ENCODE measurements around the gene HOXA3. TPM values are rescaled to one million over a fixed set of nuclear protein-coding genes. Genes with fewer than 3 reads are reported as not detected.

The HOXA3 gene
- total and polyA plus RNA-seq, 2 of the 8 experiments (the other 6 are each of a cell fraction or from before 2014, with no cell fraction given): not detected

DNA sequence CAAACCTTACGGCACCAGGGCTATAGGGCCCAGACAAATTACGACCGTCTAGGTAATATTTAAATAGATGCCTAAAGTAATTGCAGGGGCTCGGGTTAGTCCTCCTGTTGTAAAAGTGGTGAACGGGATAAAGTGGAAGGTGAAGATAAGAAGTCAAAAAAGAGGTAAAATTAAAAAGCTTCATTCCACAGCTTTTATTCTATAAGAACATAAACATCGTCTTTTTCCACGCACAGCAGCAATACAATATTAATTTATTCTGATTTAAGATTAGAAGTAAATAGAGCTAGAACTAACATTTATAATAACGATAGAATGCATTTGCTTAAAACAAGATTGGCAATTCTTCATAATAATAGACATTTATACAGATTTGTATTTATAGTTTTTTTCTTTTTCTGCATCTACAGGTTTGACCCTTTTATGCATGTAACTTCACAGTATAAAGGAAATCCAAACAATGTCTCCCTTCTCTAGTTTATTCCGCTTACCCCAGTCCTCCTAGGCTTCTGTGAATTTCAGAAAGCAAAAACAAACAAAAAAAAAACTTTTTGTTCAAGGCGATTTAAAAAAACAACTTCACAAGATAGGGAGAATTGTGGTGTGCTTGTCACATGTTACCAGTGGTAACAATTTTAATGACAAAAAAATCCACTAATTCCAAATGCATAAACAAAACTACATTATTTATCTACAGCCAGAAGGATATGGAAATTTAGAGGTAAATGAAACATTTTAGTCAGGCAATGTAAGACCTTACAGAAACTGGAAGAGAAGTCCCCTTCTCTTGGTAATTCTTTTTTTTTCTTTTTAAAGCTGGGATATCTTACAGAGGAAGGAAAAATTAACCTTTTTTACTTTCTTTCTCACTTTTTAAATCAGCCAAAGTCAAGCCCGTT lies 18.3 kb upstream of the HOXA3 start:
- Histone ChIP-seq H4K91ac (replicated peaks; ENCODE audit: insufficient read length, low read length) (no peak overlapping the region), H3K4me1 (replicated peaks in 1 of 4; ENCODE audit: control insufficient read depth in 3 of 4, insufficient read depth in 4 of 4, low read length in 3 of 4) (peaks cover 3 to 11% (median 4%) of the 10 kb centered on the region in 4 experiments; a peak in 5 of 7 replicates), H3K9me3 (ENCODE audit: insufficient read depth in 2 of 2, low read depth in 1 of 2, low read length in 1 of 2) (no peaks in the 10 kb centered on the region; a peak in 1 of 4 replicates), H2BK5ac (ENCODE audit: low read depth, low read length) (no peak overlapping the region), H2BK15ac (ENCODE audit: low read length) (no peak overlapping the region), H3K14ac (ENCODE audit: insufficient read length) (no peak overlapping the region), H4K20me1 (replicated peaks in 1 of 2; ENCODE audit: control insufficient read depth in 1 of 2, insufficient read depth in 2 of 2, low read length in 2 of 2) (peaks cover 33 to 53% of the 10 kb centered on the region in 2 experiments), H4K5ac (ENCODE audit: insufficient read length, low read depth, low read length) (no peak overlapping the region), H3K4me3 (ENCODE audit: extremely low read depth in 1 of 4, insufficient read depth in 2 of 4, low read depth in 3 of 4, low read length in 4 of 4) (no peak overlapping the region), H2BK12ac (ENCODE audit: low read depth, low read length) (no peak overlapping the region), H3K9ac (replicated peaks in 1 of 4; ENCODE audit: extremely low read depth in 1 of 4, low read depth in 3 of 4, low read length in 3 of 4) (no peak overlapping the region), H3K79me2 (ENCODE audit: control insufficient read depth in 1 of 2, insufficient read depth in 2 of 2, low read length in 2 of 2) (no peaks in the 10 kb centered on the region), H2BK20ac (ENCODE audit: low read length) (no peak overlapping the region), H3K18ac (ENCODE audit: extremely low read depth, low read length) (no peak overlapping the region), H2AK5ac (ENCODE audit: low read depth, low read length) (no peak overlapping the region), H3K56ac (replicated peaks; ENCODE audit: insufficient read length, low read depth, low read length) (no peak overlapping the region), H3K4me2 (ENCODE audit: insufficient read depth in 1 of 2, low read depth in 2 of 2, low read length in 2 of 2) (no peak overlapping the region), H3K23ac (ENCODE audit: insufficient read length) (no peak overlapping the region), H3K79me1 (ENCODE audit: low read depth, low read length) (no peaks in the 10 kb centered on the region), H3K27ac (ENCODE audit: low read depth, low read length) (no peak overlapping the region), H3K23me2 (ENCODE audit: low read depth, low read length) (no peaks in the 10 kb centered on the region; the same call in 1 of the 2 replicates), H4K8ac (ENCODE audit: extremely low read depth, insufficient read depth, low read length) (no peak overlapping the region), H3K27me3 (replicated peaks in 1 of 4; ENCODE audit: control insufficient read depth in 3 of 4, extremely low read depth in 1 of 4, insufficient read depth in 3 of 4, low read length in 3 of 4) (peaks cover 95 to 100% (median 100%) of the 10 kb centered on the region in 4 experiments), H3K36me3 (ENCODE audit: control insufficient read depth in 2 of 4, insufficient read depth in 4 of 4, low read length in 3 of 4) (peaks cover 0 to 24% (median 0%) of the 10 kb centered on the region in 4 experiments; a peak in 1 of 8 replicates), H2AFZ (ENCODE audit: low read length) (no peak overlapping the region), H3K4ac (replicated peaks; ENCODE audit: insufficient read length, low read depth, low read length) (no peak overlapping the region), H2BK120ac (replicated peaks; ENCODE audit: low read depth, low read length) (no peak overlapping the region)
- POLR2A ChIA-PET (ENCODE audit: partially characterized antibody): no interaction called here
- CTCF ChIA-PET (ENCODE audit: partially characterized antibody): interaction anchor here (0.8 to 5.4 kb wide), 5 partner anchors 9 to 65 kb away, joined by 3 to 26 read pairs (median 5); partner anchors contain the start of gene HOXA5
- TF ChIP-seq CBX8 (IDR thresholded peaks at IDR 0.05; ENCODE audit: borderline replicate concordance, low read depth, low read length) (peak; percentile 93; the same call in 1 of the 2 replicates), EP300 (IDR thresholded peaks at IDR 0.05; ENCODE audit: borderline replicate concordance in 1 of 2, low read depth in 2 of 2, low read length in 2 of 2) (no peak)
- WGBS, 2 experiments (ENCODE audit: extremely low coverage in 1 of 2, insufficient coverage in 1 of 2, insufficient read length in 1 of 2, insufficient replicate concordance in 2 of 2, low coverage in 1 of 2, low lambda C conversion rate in 2 of 2, missing lambda C conversion rate in 1 of 2): 37% methylated on average over 11 of the region's 11 CpGs; no CpG with 5 or more reads in 1 of the 2 experiments
- DNase-seq (ENCODE audit: low read depth in 1 of 2, low spot score in 2 of 2) (peak in 1 of 2 experiments; percentile 17), FAIRE-seq (peak; percentile 90)
